ENCODE results near the gene TPSB2.
A peak's percentile ranks its signal among the peaks of the same experiment; 100 is the strongest.
"Not testable (repeated sequence)": the region's sequence is repeated elsewhere in the genome, so short reads cannot be mapped to it uniquely, and the experiment has no call there.

The TPSB2 gene

GRCh38 chr16:1188432-1189189 lies 41.4 kb downstream of the TPSB2 start:
- ATAC-seq (replicated peaks) = peak; percentile 70 to 80
- Mint-ChIP-seq H3K27me3 (peaks cover 16 to 17% of the 10 kb centered on the region in 2 donors), H3K27ac (no peak overlapping the region), H3K4me3 (no peak overlapping the region), H3K36me3 (no peaks in the 10 kb centered on the region), H3K4me1 (no peaks in the 10 kb centered on the region), H3K9me3 (no peaks in the 10 kb centered on the region)
- no peak for DNase-seq

DNA sequence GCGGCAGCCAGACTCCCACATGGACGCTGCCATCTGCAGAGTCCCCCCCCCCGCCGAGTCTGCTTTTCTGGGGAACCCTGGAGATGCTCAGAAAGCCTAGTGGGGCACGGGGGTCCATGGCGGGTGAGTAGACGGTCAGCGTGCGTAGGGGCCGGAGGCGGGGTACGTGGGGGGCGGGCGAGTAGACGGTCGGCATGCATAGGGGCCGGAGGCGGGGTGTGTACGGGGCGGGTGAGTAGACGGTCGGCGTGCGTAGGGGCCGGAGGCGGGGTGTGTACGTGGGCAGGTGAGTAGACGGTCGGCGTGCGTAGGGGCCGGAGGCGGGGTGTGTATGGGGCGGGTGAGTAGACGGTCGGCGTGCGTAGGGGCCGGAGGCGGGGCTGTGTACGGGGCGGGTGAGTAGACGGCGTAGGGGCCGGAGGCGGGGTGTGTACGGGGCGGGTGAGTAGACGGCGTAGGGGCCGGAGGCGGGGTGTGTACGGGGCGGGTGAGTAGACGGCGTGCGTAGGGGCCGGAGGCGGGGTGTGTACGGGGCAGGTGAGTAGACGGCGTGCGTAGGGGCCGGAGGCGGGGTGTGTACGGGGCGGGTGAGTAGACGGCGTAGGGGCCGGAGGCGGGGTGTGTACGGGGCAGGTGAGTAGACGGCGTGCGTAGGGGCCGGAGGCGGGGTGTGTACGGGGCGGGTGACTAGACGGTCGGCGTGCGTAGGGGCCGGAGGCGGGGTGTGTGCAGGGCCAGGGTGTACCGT lies 44.4 kb downstream of the TPSB2 start:
- DNase-seq; H3K4me1 Mint-ChIP-seq; H3K27ac Mint-ChIP-seq; H3K9me3 Mint-ChIP-seq; H3K36me3 Mint-ChIP-seq; ATAC-seq (replicated peaks); H3K4me3 Mint-ChIP-seq: not testable (repeated sequence)
- peaks cover 11% of the 10 kb centered on the region in 2 donors for H3K27me3 Mint-ChIP-seq

- H3K27ac Mint-ChIP-seq = no peak overlapping the region
- H3K4me3 Mint-ChIP-seq = no peak overlapping the region
- H3K36me3 Mint-ChIP-seq = no peaks in the 10 kb centered on the region
- H3K4me1 Mint-ChIP-seq = no peaks in the 10 kb centered on the region
- no peak for ATAC-seq (replicated peaks)
- no peak for DNase-seq
- peaks cover 11 to 14% of the 10 kb centered on the region in 2 donors for H3K27me3 Mint-ChIP-seq
- no peaks in the 10 kb centered on the region for H3K9me3 Mint-ChIP-seq
Measured at GRCh38 chr16:1184980-1185379, 45.0 kb downstream of the TPSB2 start.

DNA sequence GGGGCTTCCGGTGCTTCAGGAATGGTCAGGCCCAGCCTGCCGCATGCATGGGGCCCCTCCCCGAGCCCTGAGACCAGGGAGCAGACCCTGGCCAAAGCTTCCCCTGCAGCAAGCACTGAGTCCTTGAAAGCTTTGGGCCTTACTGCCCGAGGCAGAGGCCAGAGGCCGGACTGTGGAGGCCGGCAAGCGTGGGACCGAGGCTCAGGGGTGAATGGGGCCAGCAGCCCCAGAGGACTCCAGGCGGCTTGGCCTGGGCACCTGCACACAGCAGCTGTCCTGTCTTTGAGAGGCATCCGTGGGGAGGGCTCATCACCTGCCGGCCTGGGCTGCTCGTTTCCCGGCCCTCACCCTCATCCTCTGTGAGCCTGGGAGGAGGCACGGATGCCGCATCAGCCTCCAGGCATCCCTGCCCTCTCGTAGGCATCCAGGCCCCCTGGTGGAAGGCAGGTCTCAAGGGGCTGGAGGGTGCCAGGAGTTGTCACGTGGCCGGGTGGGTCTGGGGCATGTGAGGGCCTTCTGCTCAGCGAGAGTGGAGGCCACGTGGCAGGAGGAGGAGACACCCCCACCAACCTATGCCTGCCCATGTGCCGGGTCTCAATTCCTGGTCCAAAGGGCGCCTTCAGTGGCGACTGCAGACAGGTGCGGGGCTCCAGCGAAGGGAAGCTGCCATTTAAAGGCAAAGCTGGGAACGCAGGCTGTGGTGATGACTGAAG lies 45.7 kb downstream of the TPSB2 start:
- H3K27ac Mint-ChIP-seq = no peak overlapping the region
- no peaks in the 10 kb centered on the region for H3K36me3 Mint-ChIP-seq
- DNase-seq = no peak
- H3K4me1 Mint-ChIP-seq = no peaks in the 10 kb centered on the region
- ATAC-seq (replicated peaks) = no peak
- peaks cover 11 to 17% of the 10 kb centered on the region in 2 donors for H3K27me3 Mint-ChIP-seq
- H3K9me3 Mint-ChIP-seq = no peaks in the 10 kb centered on the region
- H3K4me3 Mint-ChIP-seq = no peak overlapping the region

DNA sequence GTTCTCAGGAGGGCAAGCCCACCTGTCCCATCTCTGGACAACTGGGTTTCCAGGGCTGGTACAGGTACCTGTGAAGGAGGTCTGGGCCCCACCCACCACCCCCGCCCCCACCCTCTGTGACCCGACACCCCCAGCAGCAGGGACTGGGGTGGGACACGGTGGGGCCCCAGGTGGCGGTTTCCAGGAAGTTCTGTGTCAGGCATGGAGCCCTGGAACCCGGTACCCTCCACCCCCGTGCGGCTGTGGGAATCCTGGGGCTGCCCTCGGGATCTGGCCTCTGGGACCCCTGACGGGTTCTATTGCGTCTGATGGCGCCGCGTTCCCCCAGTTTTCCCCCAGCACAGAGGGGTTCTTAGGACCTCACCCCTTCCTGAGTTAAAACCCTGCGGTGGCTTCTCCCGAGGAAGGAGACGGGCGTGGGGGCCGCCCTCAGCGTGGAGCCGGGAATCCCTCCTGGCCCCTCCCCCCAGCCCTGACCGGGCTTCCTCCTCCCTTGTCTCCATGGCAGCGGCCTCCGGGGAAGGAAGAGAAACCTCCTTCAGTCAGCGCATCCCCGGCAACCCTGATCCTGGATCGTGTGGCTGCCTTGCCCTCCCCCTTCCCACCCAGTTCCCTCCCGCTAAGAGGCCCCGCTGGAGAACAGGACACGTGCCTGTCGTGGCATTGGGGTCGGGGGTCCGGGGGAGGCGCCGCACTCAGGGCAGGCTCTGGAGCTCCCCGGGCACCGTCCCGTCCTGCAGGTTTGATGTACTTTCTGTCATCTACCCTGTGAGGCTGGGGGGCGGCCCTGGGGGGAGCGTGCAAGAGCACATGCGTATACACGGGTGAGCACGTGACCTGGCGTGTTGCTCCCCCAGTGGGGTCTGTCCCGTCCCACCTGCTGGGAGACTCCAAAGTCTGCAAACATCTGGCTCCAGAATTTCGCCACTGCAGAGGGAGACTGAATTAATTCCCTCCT lies 46.8 kb downstream of the TPSB2 start:
- Mint-ChIP-seq H3K4me3 (no peak overlapping the region), H3K27ac (no peak overlapping the region), H3K27me3 (peaks cover 5 to 11% of the 10 kb centered on the region in 2 donors), H3K4me1 (no peaks in the 10 kb centered on the region), H3K36me3 (no peaks in the 10 kb centered on the region), H3K9me3 (no peaks in the 10 kb centered on the region)
- no peak for DNase-seq
- ATAC-seq (replicated peaks) = no peak

DNA sequence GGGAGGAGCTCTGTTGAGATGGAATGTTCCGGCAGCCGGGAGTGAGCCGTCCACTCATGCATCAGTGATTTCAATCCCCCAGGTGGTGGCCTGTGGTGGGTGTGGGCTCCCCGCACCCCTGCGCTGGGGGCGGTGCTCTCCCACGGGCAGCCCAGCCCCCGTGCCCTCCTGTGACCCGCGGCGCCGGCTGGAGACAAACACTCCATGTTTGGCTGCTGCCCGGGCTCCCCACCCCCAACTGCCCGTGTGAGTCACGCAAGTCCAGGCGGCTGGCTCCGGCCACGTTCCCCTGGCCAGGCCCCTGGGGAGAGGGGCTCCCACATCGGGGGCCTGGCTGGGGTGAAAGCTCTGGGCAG lies 47.7 kb downstream of the TPSB2 start:
- Mint-ChIP-seq H3K4me3 (no peak overlapping the region), H3K4me1 (no peaks in the 10 kb centered on the region), H3K36me3 (no peaks in the 10 kb centered on the region), H3K27ac (no peak overlapping the region), H3K27me3 (peaks cover 0 to 11% of the 10 kb centered on the region in 2 donors), H3K9me3 (no peaks in the 10 kb centered on the region)
- DNase-seq = no peak
- ATAC-seq (replicated peaks) = no peak

DNA sequence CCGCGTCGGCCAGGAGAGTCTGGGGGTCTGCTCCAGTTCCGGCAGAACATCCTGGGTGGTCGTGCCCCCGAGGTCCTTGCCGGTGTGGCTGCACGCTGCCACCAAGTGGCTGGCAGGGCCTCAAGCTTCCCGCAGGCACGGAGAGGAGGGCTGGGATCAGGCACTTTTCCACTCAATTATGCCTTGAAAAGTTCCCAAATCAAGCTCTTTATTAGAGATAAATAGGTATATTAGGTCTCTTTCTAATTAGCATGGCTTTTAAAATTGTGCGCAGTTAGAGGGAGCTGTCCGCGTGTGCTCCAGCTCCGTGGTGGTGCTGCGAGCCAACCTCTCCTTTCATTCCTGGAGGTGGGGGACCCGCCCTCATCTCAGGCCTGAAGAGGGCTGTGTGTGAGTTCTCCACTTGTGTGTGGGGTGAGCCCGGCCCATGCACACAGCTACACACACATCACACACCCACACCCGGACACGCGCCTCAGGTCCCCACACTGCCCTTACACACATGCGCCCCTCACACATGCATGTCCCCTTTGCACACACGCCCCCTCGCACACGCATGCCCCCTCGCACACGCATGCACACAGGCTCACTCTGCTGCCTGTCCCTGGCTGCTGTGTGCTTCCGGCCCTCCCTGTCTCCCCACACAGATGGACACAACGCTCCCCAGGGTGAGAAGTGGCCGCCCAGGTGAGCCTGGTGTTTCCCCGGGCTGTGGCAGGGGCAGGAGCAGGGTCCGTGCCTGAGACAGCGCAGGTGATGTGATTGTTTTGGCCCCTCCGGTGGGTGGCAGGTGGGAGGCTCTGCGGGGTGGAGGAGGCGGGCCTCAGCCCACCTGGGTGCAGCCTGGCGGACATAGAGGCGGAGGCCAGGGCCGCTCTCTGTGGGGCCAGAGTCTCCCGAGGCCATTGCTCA lies 48.3 kb downstream of the TPSB2 start:
- no peaks in the 10 kb centered on the region for H3K36me3 Mint-ChIP-seq
- H3K27ac Mint-ChIP-seq = no peak overlapping the region
- no peaks in the 10 kb centered on the region for H3K4me1 Mint-ChIP-seq
- ATAC-seq (replicated peaks) (no peak), DNase-seq (no peak)
- no peak overlapping the region for H3K4me3 Mint-ChIP-seq
- H3K27me3 Mint-ChIP-seq = peaks cover 0 to 11% of the 10 kb centered on the region in 2 donors
- no peaks in the 10 kb centered on the region for H3K9me3 Mint-ChIP-seq

- Mint-ChIP-seq H3K4me3 (no peak overlapping the region), H3K4me1 (no peaks in the 10 kb centered on the region), H3K36me3 (no peaks in the 10 kb centered on the region), H3K27me3 (peaks cover 0 to 11% of the 10 kb centered on the region in 2 donors), H3K27ac (no peak overlapping the region), H3K9me3 (no peaks in the 10 kb centered on the region)
- ATAC-seq (replicated peaks) (no peak), DNase-seq (no peak)
Measured at GRCh38 chr16:1180549-1181403, 49.2 kb downstream of the TPSB2 start.
